ENCODE measurements around the gene CC2D2A. TPM values are rescaled to one million over a fixed set of nuclear protein-coding genes. Genes with fewer than 3 reads are reported as not detected.
A peak's percentile ranks its signal among the peaks of the same experiment; 100 is the strongest.

The CC2D2A gene
- total RNA-seq, 2 experiments from 2014 or later, result not detected

- Mint-ChIP-seq H3K4me3 (no peak overlapping the region), H3K27ac (no peak overlapping the region), H3K27me3 (no peaks in the 10 kb centered on the region), H3K9me3 (no peaks in the 10 kb centered on the region), H3K4me1 (no peaks in the 10 kb centered on the region), H3K36me3 (ENCODE audit: low read depth) (no peaks in the 10 kb centered on the region)
- DNase-seq, result no peak
- ChIA-PET POLR2A (no interaction called here), CTCF (interaction anchor here (0.8 to 2.1 kb wide), 2 partner anchors 14 to 306 kb away, joined by 3 to 5 read pairs; no protein-coding TSS in a partner anchor)
Observed at GRCh38 chr4:15535599-15535998, 65.9 kb downstream of the CC2D2A start.

GRCh38 chr4:15536552-15537499, 67.1 kb downstream of the CC2D2A start:
- POLR2A ChIA-PET, result no interaction called here
- H3K27ac Mint-ChIP-seq, result no peak overlapping the region

GRCh38 chr4:15541941-15542340, 72.3 kb downstream of the CC2D2A start:
- H3K27me3 Mint-ChIP-seq, result no peaks in the 10 kb centered on the region
- no peaks in the 10 kb centered on the region for H3K36me3 Mint-ChIP-seq (ENCODE audit: low read depth)
- no peak for DNase-seq
- peaks cover 10% of the 10 kb centered on the region for H3K4me1 Mint-ChIP-seq
- no peaks in the 10 kb centered on the region for H3K9me3 Mint-ChIP-seq
- H3K27ac Mint-ChIP-seq, result no peak overlapping the region
- H3K4me3 Mint-ChIP-seq, result no peak overlapping the region
- ChIA-PET CTCF (no interaction called here), POLR2A (no interaction called here)

More at GRCh38 chr4:15536552-15537499, 67.1 kb downstream of the CC2D2A start:
- Mint-ChIP-seq H3K27me3 (no peaks in the 10 kb centered on the region), H3K4me1 (no peaks in the 10 kb centered on the region), H3K9me3 (no peaks in the 10 kb centered on the region), H3K36me3 (ENCODE audit: low read depth) (no peaks in the 10 kb centered on the region), H3K4me3 (no peak overlapping the region)
- CTCF ChIA-PET, result no interaction called here
- DNase-seq, result no peak

- H3K9me3 Mint-ChIP-seq, result no peaks in the 10 kb centered on the region
- ChIA-PET POLR2A (no interaction called here), CTCF (no interaction called here)
- H3K4me1 Mint-ChIP-seq, result peaks cover 16% of the 10 kb centered on the region
- H3K36me3 Mint-ChIP-seq (ENCODE audit: low read depth), result no peaks in the 10 kb centered on the region
- H3K27me3 Mint-ChIP-seq, result no peaks in the 10 kb centered on the region
- H3K4me3 Mint-ChIP-seq, result no peak overlapping the region
- DNase-seq, result no peak
- no peak overlapping the region for H3K27ac Mint-ChIP-seq
Observed at GRCh38 chr4:15542760-15543159, 73.1 kb downstream of the CC2D2A start.

GRCh38 chr4:15543537-15544247, 74.0 kb downstream of the CC2D2A start:
- no peak overlapping the region for H3K27ac Mint-ChIP-seq
- no peaks in the 10 kb centered on the region for H3K36me3 Mint-ChIP-seq (ENCODE audit: low read depth)
- POLR2A ChIA-PET, result no interaction called here
- no peak for DNase-seq
- H3K4me3 Mint-ChIP-seq, result no peak overlapping the region
- H3K9me3 Mint-ChIP-seq, result no peaks in the 10 kb centered on the region
- peaks cover 20% of the 10 kb centered on the region for H3K4me1 Mint-ChIP-seq
- H3K27me3 Mint-ChIP-seq, result no peaks in the 10 kb centered on the region
- CTCF ChIA-PET, result no interaction called here

GRCh38 chr4:15544248-15544729, 74.6 kb downstream of the CC2D2A start:
- CTCF ChIA-PET, result no interaction called here

GRCh38 chr4:15545371-15545770, 75.7 kb downstream of the CC2D2A start:
- CTCF ChIA-PET, result interaction anchor here (1.8 kb wide), 1 partner anchor 11 kb away, joined by 5 read pairs; no protein-coding TSS in a partner anchor
- POLR2A ChIA-PET, result no interaction called here
- Mint-ChIP-seq H3K9me3 (no peaks in the 10 kb centered on the region), H3K27me3 (no peaks in the 10 kb centered on the region), H3K27ac (no peak overlapping the region), H3K4me3 (no peak overlapping the region), H3K36me3 (ENCODE audit: low read depth) (no peaks in the 10 kb centered on the region), H3K4me1 (peaks cover 20% of the 10 kb centered on the region)
- no peak for DNase-seq

More at GRCh38 chr4:15544248-15544729, 74.6 kb downstream of the CC2D2A start:
- POLR2A ChIA-PET, result no interaction called here
- Mint-ChIP-seq H3K27me3 (no peaks in the 10 kb centered on the region), H3K9me3 (no peaks in the 10 kb centered on the region), H3K4me3 (no peak overlapping the region), H3K4me1 (peaks cover 20% of the 10 kb centered on the region), H3K36me3 (ENCODE audit: low read depth) (no peaks in the 10 kb centered on the region), H3K27ac (no peak overlapping the region)
- DNase-seq, result no peak

- Mint-ChIP-seq H3K9me3 (no peaks in the 10 kb centered on the region), H3K4me1 (peaks cover 20% of the 10 kb centered on the region), H3K27me3 (no peaks in the 10 kb centered on the region), H3K27ac (peak overlapping the region; percentile 9), H3K36me3 (ENCODE audit: low read depth) (no peaks in the 10 kb centered on the region), H3K4me3 (peak overlapping the region; percentile 1)
- CTCF ChIA-PET, result no interaction called here
- POLR2A ChIA-PET, result no interaction called here
- peak; percentile 55 for DNase-seq
Observed at GRCh38 chr4:15547392-15547791, 77.7 kb downstream of the CC2D2A start.

- CTCF ChIA-PET, result no interaction called here
Observed at GRCh38 chr4:15550491-15550890, 80.8 kb downstream of the CC2D2A start.

GRCh38 chr4:15551740-15552446, 82.2 kb downstream of the CC2D2A start:
- H3K36me3 Mint-ChIP-seq (ENCODE audit: low read depth), result no peaks in the 10 kb centered on the region
- H3K4me1 Mint-ChIP-seq, result peaks cover 14% of the 10 kb centered on the region
- H3K9me3 Mint-ChIP-seq, result no peaks in the 10 kb centered on the region
- no peak overlapping the region for H3K27ac Mint-ChIP-seq
- H3K27me3 Mint-ChIP-seq, result no peaks in the 10 kb centered on the region
- no peak overlapping the region for H3K4me3 Mint-ChIP-seq
- ChIA-PET POLR2A (no interaction called here), CTCF (no interaction called here)
- no peak for DNase-seq

More at GRCh38 chr4:15550491-15550890, 80.8 kb downstream of the CC2D2A start:
- POLR2A ChIA-PET, result no interaction called here
- DNase-seq, result no peak
- no peaks in the 10 kb centered on the region for H3K9me3 Mint-ChIP-seq
- H3K27me3 Mint-ChIP-seq, result no peaks in the 10 kb centered on the region
- no peak overlapping the region for H3K4me3 Mint-ChIP-seq
- no peaks in the 10 kb centered on the region for H3K36me3 Mint-ChIP-seq (ENCODE audit: low read depth)
- H3K4me1 Mint-ChIP-seq, result peaks cover 19% of the 10 kb centered on the region
- no peak overlapping the region for H3K27ac Mint-ChIP-seq

GRCh38 chr4:15552557-15553362, 83.1 kb downstream of the CC2D2A start:
- POLR2A ChIA-PET, result no interaction called here
- H3K4me1 Mint-ChIP-seq, result peaks cover 8% of the 10 kb centered on the region
- CTCF ChIA-PET, result no interaction called here

GRCh38 chr4:15556511-15557092, 86.9 kb downstream of the CC2D2A start:
- H3K9me3 Mint-ChIP-seq, result no peaks in the 10 kb centered on the region
- H3K27ac Mint-ChIP-seq, result no peak overlapping the region
- CTCF ChIA-PET, result no interaction called here
- H3K4me1 Mint-ChIP-seq, result peaks cover 4% of the 10 kb centered on the region
- no peak overlapping the region for H3K4me3 Mint-ChIP-seq
- no peaks in the 10 kb centered on the region for H3K36me3 Mint-ChIP-seq (ENCODE audit: low read depth)
- no peaks in the 10 kb centered on the region for H3K27me3 Mint-ChIP-seq
- no peak for DNase-seq
- POLR2A ChIA-PET, result no interaction called here

More at GRCh38 chr4:15552557-15553362, 83.1 kb downstream of the CC2D2A start:
- Mint-ChIP-seq H3K36me3 (ENCODE audit: low read depth) (no peaks in the 10 kb centered on the region), H3K27me3 (no peaks in the 10 kb centered on the region), H3K9me3 (no peaks in the 10 kb centered on the region), H3K4me3 (no peak overlapping the region), H3K27ac (peak overlapping the region; percentile 11)
- DNase-seq, result no peak
